Adrenal gland (tissue), 12 donors: ENCODE results near the gene AP3M1. TPM values are rescaled to one million over a fixed set of nuclear protein-coding genes. Genes with fewer than 3 reads are reported as not detected.
"Not testable (repeated sequence)": the region's sequence is repeated elsewhere in the genome, so short reads cannot be mapped to it uniquely, and the experiment has no call there.

Source experiments
- DNase-seq, 7 donors: peaks; one replicate each; pipeline ENCODE4 v3.0.0-alpha.2; 2019 to 2020
- H3K27ac ChIP-seq, 5 donors: fragments of 200-600 bp; sonication (generic) in 4 of 5; 1 replicate in 3 of 5; 2 replicates in 2 of 5; pipeline versions ENCODE4 v1.5.1 to v1.8.0; 2016 to 2020; ENCODE audit warnings: mild to moderate bottlenecking in 1 of 5
- H3K27me3 ChIP-seq: fragments of 200-600 bp; 2 replicates; pipeline ENCODE4 v1.8.0; 2021
- H3K36me3 ChIP-seq, 2 donors: fragments of 200-600 bp; replicated peaks in 1 of 2; 1 replicate in 1 of 2; 2 replicates in 1 of 2; pipeline versions ENCODE4 v1.5.1 to v1.8.0; 2018 to 2022
- H3K4me1 ChIP-seq, 2 donors: fragments of 200-600 bp; replicated peaks in 1 of 2; 1 replicate in 1 of 2; 2 replicates in 1 of 2; pipeline versions ENCODE4 v1.5.1 to v1.8.0; 2018 to 2021
- H3K4me3 ChIP-seq, 4 donors: fragments of 200-600 bp; sonication (generic) in 3 of 4; one replicate each; pipeline ENCODE4 v1.5.1; 2016 to 2018
- H3K9me3 ChIP-seq, 3 donors: fragments of 200-600 bp; sonication (generic) in 1 of 3; replicated peaks in 1 of 3; 1 replicate in 2 of 3; 2 replicates in 1 of 3; pipeline versions ENCODE4 v1.5.1 to v1.8.0; 2016 to 2021
- CTCF ChIP-seq, 6 experiments: fragments of 450-650 bp in 4 of 6; fragments of 200-600 bp in 2 of 6; sonication (generic) in 1 of 6; IDR thresholded peaks; 1 replicate in 5 of 6; 2 replicates in 1 of 6; pipeline versions ENCODE4 v1.5.1 to v1.8.0; 2016 to 2021; ENCODE audit warnings: antibody characterized with exemption in 6 of 6, mild to moderate bottlenecking in 2 of 6, moderate library complexity in 1 of 6
- POLR2A ChIP-seq, 2 donors: fragments of 450-650 bp; IDR thresholded peaks; one replicate each; pipeline ENCODE4 v1.6.1; 2017; ENCODE audit warnings: antibody characterized with exemption in 2 of 2, mild to moderate bottlenecking in 2 of 2, moderate library complexity in 1 of 2
- WGBS, 4 donors: extraction: QIAGEN DNeasy Blood & Tissue Kit in 2 of 4; methylation state at CpG; one replicate each; pipeline versions ENCODE4 v1.1.5 to v1.1.7; 2013 to 2017; 5-methylcytosine and 5-hydroxymethylcytosine counted together
- intact Hi-C, 2 donors: fragments of 100-400 bp; cut with DNase I; formaldehyde crosslinking; loops; one replicate each; pipeline versions ENCODE4 v1.14.1 to v1.15.0; 2022 to 2023
- polyA plus RNA-seq, 3 donors: library from polyadenylated mRNA; stranded (reverse); fragments of 200-250 nt in 2 of 3; fragments of 350-450 nt in 1 of 3; fragmentation: Illumina TruSeq in 1 of 3; extraction: RNeasy Lipid Tissue Mini Kit (QIAGEN cat#74804) in 1 of 3; gene quantifications; one replicate each; pipeline ENCODE4 v1.2.3, GENCODE V29; 2013 to 2014
- total RNA-seq, 9 donors: library from RNA; depleted of rRNA in 4 of 9; stranded (reverse); fragments of >200 nt in 4 of 9; fragments of 120-200 nt in 1 of 9; fragmentation: NEBNext Ultra II Directional in 1 of 9; extraction: Animal tissue kit (Norgen Biotek cat#: 25700) in 1 of 9; gene quantifications; one replicate each; pipeline versions ENCODE4 v1.1.0 to v1.2.4, GENCODE V29; 2013 to 2023
- donor health status: healthy with polysubstance abuse.
- donor health status: Bipolar disorder and iron deficiency.
- donor health status: DM: yes; HTN: yes; CAD: no.
- donor health status: DM: no; HTN: no; CAD: no.
- donor health status: DM: no; HTN: no; CAD: no.
- donor health status: DM: yes; HTN: yes; CAD: no.

Gene AP3M1
- total and polyA plus RNA-seq, 12 donors: 6.1 to 79.7 (median 38.0) TPM

- Histone ChIP-seq H3K36me3 (no peaks in the 10 kb centered on the region), H3K4me1 (peaks cover 15 to 39% of the 10 kb centered on the region in 2 donors), H3K27ac (peak overlapping the region in 2 of 5 donors; percentile 79 to 86), H3K9me3 (no peaks in the 10 kb centered on the region), H3K4me3 (peak overlapping the region in 2 of 4 donors; percentile 92 to 96), H3K27me3 (no peaks in the 10 kb centered on the region)
- no peak for DNase-seq
- intact Hi-C loops: loop anchor here in 1 of 2 donors (2.0 kb wide), 1 partner anchor 25 kb away; no protein-coding TSS in a partner anchor
- no peak for TF ChIP-seq POLR2A (IDR thresholded peaks at IDR 0.05)
- no peak for TF ChIP-seq CTCF (IDR thresholded peaks at IDR 0.05)
- 23 to 29% (median 25%) methylated on average over 5 of the region's 5 CpGs for WGBS, 4 donors
These were observed 1.5 kb upstream of the AP3M1 start for GRCh38 chr10:74151879-74152722.

- H3K4me1 ChIP-seq: peaks cover 15 to 33% of the 10 kb centered on the region in 2 donors
- DNase-seq: peak; percentile 98 to 100 (median 100)
- peak within 1 kb of the TSS; percentile 79 to 92 (median 87) for H3K27ac ChIP-seq
- intact Hi-C loops: loop anchor here in 1 of 2 donors (2.0 kb wide), 1 partner anchor 26 kb away; no protein-coding TSS in a partner anchor
- peak within 1 kb of the TSS; percentile 48 to 96 (median 82) for H3K4me3 ChIP-seq
- no peaks in the 10 kb centered on the region for H3K27me3 ChIP-seq
- peak in 5 of 6 experiments; percentile 14 to 61 (median 32) for TF ChIP-seq CTCF (IDR thresholded peaks at IDR 0.05)
- TF ChIP-seq POLR2A (IDR thresholded peaks at IDR 0.05): peak in 1 of 2 donors; percentile 71
- no peaks in the 10 kb centered on the region for H3K9me3 ChIP-seq
- H3K36me3 ChIP-seq: no peaks in the 10 kb centered on the region
- WGBS, 4 donors: 0 to 1% (median 0%) methylated on average over 25 to 57 of the region's 57 CpGs
These were observed 606 bp upstream of the AP3M1 start, which contains the start of gene ADK for GRCh38 chr10:74150990-74151878. Gene ADK (plus strand): TSS chr10:74151221. CDS start chr10:74151279, 58 bp downstream.

GRCh38 chr10:74146980-74147379 lies 3.6 kb downstream of the AP3M1 start:
- H3K4me1 ChIP-seq: peaks cover 18 to 33% of the 10 kb centered on the region in 2 donors
- H3K36me3 ChIP-seq, intact Hi-C loops, H3K27me3 ChIP-seq, H3K27ac ChIP-seq, DNase-seq, H3K4me3 ChIP-seq, H3K9me3 ChIP-seq: not testable (repeated sequence)
- WGBS, 4 donors: 92 to 100% (median 96%) methylated on average over 8 to 10 of the region's 10 CpGs

- no peak for DNase-seq
- Histone ChIP-seq H3K9me3 (no peaks in the 10 kb centered on the region), H3K27ac (peak overlapping the region in 2 of 5 donors; percentile 3 to 57), H3K4me3 (no peak overlapping the region), H3K27me3 (no peaks in the 10 kb centered on the region), H3K36me3 (no peaks in the 10 kb centered on the region), H3K4me1 (peaks cover 17 to 32% of the 10 kb centered on the region in 2 donors)
- 18 to 23% (median 23%) methylated on average over 2 of the region's 2 CpGs for WGBS, 4 donors
- TF ChIP-seq CTCF (IDR thresholded peaks at IDR 0.05) (no peak), POLR2A (IDR thresholded peaks at IDR 0.05) (no peak)
- intact Hi-C loops: no loop called here
These were observed 5.5 kb downstream of the AP3M1 start for GRCh38 chr10:74145133-74145532.
